ENCODE results near the gene KRAS. TPM values are rescaled to one million over a fixed set of nuclear protein-coding genes. Genes with fewer than 3 reads are reported as not detected.

KRAS gene
- total and polyA plus RNA-seq, 2 donors (not counting 3 experiments of a cell fraction or from before 2014, with no cell fraction given), result 9.1 to 22.8 TPM

- POLR2A ChIA-PET, result no interaction called here
- H3K9me1 ChIP-seq (replicated peaks; ENCODE audit: control insufficient read depth, extremely low read depth, insufficient read depth, low read length), result no peaks in the 10 kb centered on the region
- intact Hi-C loops (cut with micrococcal nuclease) (no loop called here), dilution Hi-C loops (cut with MboI; ENCODE audit: extremely low pct_ligation_motif_present, low sequenced_read_pairs) (no loop called here)
- H3K4me1 ChIP-seq (ENCODE audit: control insufficient read depth, extremely low read depth, insufficient read depth, low read length), result no peaks in the 10 kb centered on the region
- H4K20me1 ChIP-seq (replicated peaks; ENCODE audit: control insufficient read depth, extremely low read depth, insufficient read depth, low read length), result no peaks in the 10 kb centered on the region
- no peak overlapping the region for H2AFZ ChIP-seq (ENCODE audit: low read depth, low read length)
- H3K9ac ChIP-seq (replicated peaks; ENCODE audit: extremely low read depth, insufficient read depth, low read length), result no peak overlapping the region
- no peak for FAIRE-seq
- DNase-seq (ENCODE audit: low read depth, low spot score), result no peak
- TF ChIP-seq POLR2A (IDR thresholded peaks at IDR 0.05; ENCODE audit: low read depth, low read length) (no peak), MYC (IDR thresholded peaks at IDR 0.05; ENCODE audit: low read depth, low read length) (no peak), JUN (IDR thresholded peaks at IDR 0.05; ENCODE audit: borderline replicate concordance, insufficient read depth, insufficient read length, low read depth) (no peak), GATA2 (IDR thresholded peaks at IDR 0.05; ENCODE audit: insufficient read depth, insufficient read length, low read depth, low read length) (no peak), EZH2 (IDR thresholded peaks at IDR 0.05; ENCODE audit: borderline replicate concordance, low read depth, low read length, severe bottlenecking) (no peak), POLR2AphosphoS5 (IDR thresholded peaks at IDR 0.05; ENCODE audit: insufficient read depth, low read depth, low read length) (no peak), FOS (IDR thresholded peaks at IDR 0.05; ENCODE audit: borderline replicate concordance, insufficient read depth, low read length) (no peak), CTCF (IDR thresholded peaks at IDR 0.05; ENCODE audit: extremely low read depth in 1 of 2, insufficient read depth in 1 of 2, low read depth in 1 of 2, low read length in 2 of 2) (no peak)
- TF ChIP-seq, protein P1, sequence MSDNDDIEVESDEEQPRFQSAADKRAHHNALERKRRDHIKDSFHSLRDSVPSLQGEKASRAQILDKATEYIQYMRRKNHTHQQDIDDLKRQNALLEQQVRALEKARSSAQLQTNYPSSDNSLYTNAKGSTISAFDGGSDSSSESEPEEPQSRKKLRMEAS (IDR thresholded peaks at IDR 0.05; ENCODE audit: insufficient read depth, insufficient read length), result no peak
- no peaks in the 10 kb centered on the region for H3K36me3 ChIP-seq (ENCODE audit: control insufficient read depth in 2 of 2, extremely low read depth in 1 of 2, insufficient read depth in 2 of 2, low read length in 2 of 2)
- no TSS peak for BruUV-seq (replicated peaks)
- no peak overlapping the region for H3K4me2 ChIP-seq (ENCODE audit: insufficient read depth, low read length)
- H3K9me3 ChIP-seq (replicated peaks; ENCODE audit: control insufficient read depth, insufficient read depth, low read length), result no peaks in the 10 kb centered on the region
- CTCF ChIA-PET, result no interaction called here
- H3K4me3 ChIP-seq (replicated peaks in 1 of 3; ENCODE audit: insufficient read depth in 1 of 3, low read depth in 1 of 3, low read length in 3 of 3), result no peak overlapping the region
- H3K27me3 ChIP-seq (ENCODE audit: control insufficient read depth in 2 of 2, insufficient read depth in 2 of 2, low read length in 2 of 2), result no peaks in the 10 kb centered on the region
- H3K27ac ChIP-seq (ENCODE audit: insufficient read depth, low read depth, low read length), result no peak overlapping the region
- peaks cover 13% of the 10 kb centered on the region for H3K79me2 ChIP-seq (ENCODE audit: control insufficient read depth, insufficient read depth, low read length)
Observed at GRCh38 chr12:25236190-25236589, 14.5 kb downstream of the KRAS start.
